IPS-20b (cell line): ENCODE measurements around the gene ZNF835.

ENCODE experiments used
- H3K27ac ChIP-seq: one replicate; pipeline ENCODE4 v1.5.1; 2013; ENCODE audit warnings: low read length
- H3K27me3 ChIP-seq: 2 replicates; pipeline ENCODE4 v1.6.1; 2013; ENCODE audit warnings: mild to moderate bottlenecking, low read length, inconsistent platforms; ENCODE audit not compliant: insufficient read depth
- H3K36me3 ChIP-seq: 2 replicates; pipeline ENCODE4 v1.6.1; 2013; ENCODE audit warnings: low read depth, mild to moderate bottlenecking, inconsistent platforms, low read length, moderate library complexity; ENCODE audit not compliant: insufficient read depth
- H3K4me1 ChIP-seq: 2 replicates; pipeline ENCODE4 v1.6.1; 2013; ENCODE audit warnings: mild to moderate bottlenecking, control low read depth, inconsistent platforms, low read length, moderate library complexity; ENCODE audit not compliant: insufficient read depth
- H3K4me3 ChIP-seq: 2 replicates; pipeline ENCODE4 v1.5.1; 2013; ENCODE audit warnings: mild to moderate bottlenecking, low read length, inconsistent platforms
- H3K9ac ChIP-seq: 2 replicates; pipeline ENCODE4 v1.6.1; 2013; ENCODE audit warnings: low read depth, mild to moderate bottlenecking, inconsistent platforms, low read length, moderate library complexity
- H3K9me3 ChIP-seq: 2 replicates; pipeline ENCODE4 v1.6.1; 2013; ENCODE audit warnings: mild to moderate bottlenecking, low read depth, low read length, inconsistent platforms; ENCODE audit not compliant: insufficient read depth

Gene ZNF835

GRCh38 chr19:56617531-56617930 lies 54.0 kb downstream of the ZNF835 start:
- Histone ChIP-seq H3K4me3 (no peak overlapping the region), H3K4me1 (no peaks in the 10 kb centered on the region), H3K9me3 (peaks cover 94% of the 10 kb centered on the region), H3K27me3 (no peaks in the 10 kb centered on the region), H3K36me3 (peaks cover 32% of the 10 kb centered on the region), H3K9ac (no peak overlapping the region), H3K27ac (no peak overlapping the region)

GRCh38 chr19:56613639-56614038 lies 57.9 kb downstream of the ZNF835 start:
- H3K27me3 ChIP-seq: no peaks in the 10 kb centered on the region
- no peaks in the 10 kb centered on the region for H3K4me1 ChIP-seq
- H3K4me3 ChIP-seq: no peak overlapping the region
- H3K9me3 ChIP-seq: peaks cover 96% of the 10 kb centered on the region
- peaks cover 14% of the 10 kb centered on the region; the same call in 1 of the 2 replicates for H3K36me3 ChIP-seq
- no peak overlapping the region for H3K9ac ChIP-seq
- H3K27ac ChIP-seq: no peak overlapping the region

GRCh38 chr19:56612737-56613136 lies 58.8 kb downstream of the ZNF835 start:
- peaks cover 96% of the 10 kb centered on the region for H3K9me3 ChIP-seq

More at GRCh38 chr19:56612737-56613136, 58.8 kb downstream of the ZNF835 start:
- Histone ChIP-seq H3K9ac (no peak overlapping the region), H3K4me1 (no peaks in the 10 kb centered on the region), H3K27ac (no peak overlapping the region), H3K4me3 (no peak overlapping the region), H3K27me3 (no peaks in the 10 kb centered on the region), H3K36me3 (peaks cover 10% of the 10 kb centered on the region; the same call in 1 of the 2 replicates)
